SHP77 (cell line): ENCODE measurements around the gene NECTIN1.

Experiments used
- DNase-seq, 2 experiments: peaks; one replicate each; lab custom pipeline; 2025; lab: John Stamatoyannopoulos, UW

Gene NECTIN1

GRCh38 chr11:119671561-119672015 lies 57.4 kb downstream of the NECTIN1 start:
- peak; percentile 32 to 59 for DNase-seq

- peak; percentile 73 to 82 for DNase-seq
Measured at GRCh38 chr11:119671051-119671450, 57.9 kb downstream of the NECTIN1 start.

- DNase-seq, result no peak
Measured at GRCh38 chr11:119669487-119669886, 59.5 kb downstream of the NECTIN1 start.

GRCh38 chr11:119668676-119669075 lies 60.3 kb downstream of the NECTIN1 start:
- DNase-seq, result no peak

- DNase-seq, result peak; percentile 42 to 56
Measured at GRCh38 chr11:119666463-119667131, 62.4 kb downstream of the NECTIN1 start.

GRCh38 chr11:119666061-119666460 lies 62.9 kb downstream of the NECTIN1 start:
- DNase-seq, result no peak

- no peak for DNase-seq
Measured at GRCh38 chr11:119664701-119665420, 64.1 kb downstream of the NECTIN1 start.

- DNase-seq, result no peak
Measured at GRCh38 chr11:119664063-119664572, 64.9 kb downstream of the NECTIN1 start.

- no peak for DNase-seq
Measured at GRCh38 chr11:119663279-119663678, 65.7 kb downstream of the NECTIN1 start.

GRCh38 chr11:119661226-119661625 lies 67.8 kb downstream of the NECTIN1 start:
- DNase-seq, result no peak

- DNase-seq, result no peak
Measured at GRCh38 chr11:119659971-119660723, 68.9 kb downstream of the NECTIN1 start.

GRCh38 chr11:119652907-119653659 lies 75.9 kb downstream of the NECTIN1 start:
- no peak for DNase-seq

GRCh38 chr11:119651802-119652584 lies 77.0 kb downstream of the NECTIN1 start:
- no peak for DNase-seq

- no peak for DNase-seq
Measured at GRCh38 chr11:119650251-119650650, 78.7 kb downstream of the NECTIN1 start.

- DNase-seq, result no peak
Measured at GRCh38 chr11:119647254-119647653, 81.7 kb downstream of the NECTIN1 start.

- DNase-seq, result no peak
Measured at GRCh38 chr11:119645018-119645417, 84.0 kb downstream of the NECTIN1 start.

- DNase-seq, result no peak
Measured at GRCh38 chr11:119644502-119644901, 84.5 kb downstream of the NECTIN1 start.

- DNase-seq, result no peak
Measured at GRCh38 chr11:119643876-119644225, 85.1 kb downstream of the NECTIN1 start.

GRCh38 chr11:119643212-119643875 lies 85.7 kb downstream of the NECTIN1 start:
- no peak for DNase-seq

GRCh38 chr11:119641983-119642745 lies 86.8 kb downstream of the NECTIN1 start:
- DNase-seq, result peak; percentile 5 to 22
